Testis (tissue), 3 donors: Measurements from ENCODE around the gene ANO6. TPM values are rescaled to one million over a fixed set of nuclear protein-coding genes. Genes with fewer than 3 reads are reported as not detected.

Experiments used
- DNase-seq: peaks from one replicate; pipeline ENCODE4 v3.0.0-alpha.2; 2019
- H3K27ac ChIP-seq, 2 donors: fragments of 200-600 bp; sonication (generic); one replicate each; pipeline ENCODE4 v1.5.1; 2019
- H3K27me3 ChIP-seq: fragments of 200-600 bp; sonication (generic); one replicate; pipeline ENCODE4 v1.5.1; 2019
- H3K36me3 ChIP-seq: fragments of 200-600 bp; sonication (generic); one replicate; pipeline ENCODE4 v1.5.1; 2017; ENCODE audit warnings: low read depth; ENCODE audit errors: missing control alignments
- H3K4me1 ChIP-seq: fragments of 200-600 bp; sonication (generic); one replicate; pipeline ENCODE4 v1.5.1; 2019
- H3K4me3 ChIP-seq, 2 donors: fragments of 200-600 bp; sonication (generic); one replicate each; pipeline ENCODE4 v1.5.1; 2017 to 2019
- H3K9me3 ChIP-seq: fragments of 200-600 bp; sonication (generic); one replicate; pipeline ENCODE4 v1.5.1; 2017
- POLR2A ChIP-seq: fragments of 450-650 bp; IDR thresholded peaks from one replicate; pipeline ENCODE4 v1.6.1; 2017; ENCODE audit warnings: antibody characterized with exemption, mild to moderate bottlenecking, moderate library complexity
- WGBS, 2 donors: methylation state at CpG; one replicate each; pipeline ENCODE4 v1.1.5; 2018; 5-methylcytosine and 5-hydroxymethylcytosine counted together
- intact Hi-C: fragments of 100-400 bp; cut with DNase I; formaldehyde crosslinking; loops from one replicate; pipeline ENCODE4 v1.15.1; 2023; ENCODE audit warnings: low total_unique reads
- polyA plus RNA-seq: library from polyadenylated mRNA; stranded (reverse); fragments of 350-450 nt; fragmentation: Illumina TruSeq; extraction: RNeasy Lipid Tissue Mini Kit (QIAGEN cat#74804); gene quantifications from one replicate; pipeline ENCODE4 v1.2.3, GENCODE V29; 2014; ENCODE audit warnings: low read depth, low replicate concordance; ENCODE audit not compliant: insufficient read depth
- total RNA-seq, 2 donors: library from RNA; depleted of rRNA; stranded (reverse); fragments of >200 nt; gene quantifications; one replicate each; pipeline ENCODE4 v1.2.3, GENCODE V29; 2016
- TF ChIP-seq, protein P1 (sequence below), 3 experiments: fragments of 450-650 bp in 2 of 3; fragments of 200-600 bp in 1 of 3; sonication (generic) in 1 of 3; IDR thresholded peaks; one replicate each; pipeline ENCODE4 v1.5.1; 2016 to 2019; ENCODE audit warnings: antibody characterized with exemption in 3 of 3, mild to moderate bottlenecking in 2 of 3, moderate library complexity in 1 of 3

ANO6 gene
- total and polyA plus RNA-seq, 3 donors from 2014 or later = 33.1 to 75.7 (median 58.0) TPM

DNA sequence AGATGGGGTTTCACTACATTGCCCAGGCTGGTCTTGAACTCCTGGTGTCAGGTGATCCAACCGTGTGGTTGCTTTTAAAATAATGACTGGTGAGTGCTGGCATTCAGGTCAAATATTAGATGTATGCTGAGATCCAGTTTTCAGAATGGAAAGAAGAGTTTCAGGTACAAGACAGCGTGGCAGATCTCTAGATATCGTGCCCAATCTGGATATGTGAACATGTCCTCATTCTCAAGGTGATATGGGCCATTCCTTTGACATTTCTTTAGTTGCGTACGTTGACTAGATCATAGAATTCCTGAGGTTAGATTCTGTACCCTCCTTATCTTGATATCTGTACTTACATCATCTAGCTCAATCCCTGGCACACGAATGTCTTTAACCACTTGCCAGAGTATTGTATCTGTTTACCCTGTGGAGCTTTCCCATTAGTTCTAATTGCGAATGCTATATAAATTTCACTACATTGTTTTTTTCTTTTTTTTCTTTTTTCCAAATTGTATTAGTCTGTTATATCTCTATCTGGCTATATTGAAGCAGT is 80.2 kb downstream of the ANO6 start:
- H3K4me3 ChIP-seq = no peak overlapping the region
- H3K27ac ChIP-seq = no peak overlapping the region
- intact Hi-C loops = no loop called here
- H3K9me3 ChIP-seq = no peaks in the 10 kb centered on the region
- DNase-seq = no peak
- 67 to 70% methylated on average over 7 of the region's 7 CpGs for WGBS, 2 donors
- no peak for TF ChIP-seq POLR2A
- TF ChIP-seq, protein P1, sequence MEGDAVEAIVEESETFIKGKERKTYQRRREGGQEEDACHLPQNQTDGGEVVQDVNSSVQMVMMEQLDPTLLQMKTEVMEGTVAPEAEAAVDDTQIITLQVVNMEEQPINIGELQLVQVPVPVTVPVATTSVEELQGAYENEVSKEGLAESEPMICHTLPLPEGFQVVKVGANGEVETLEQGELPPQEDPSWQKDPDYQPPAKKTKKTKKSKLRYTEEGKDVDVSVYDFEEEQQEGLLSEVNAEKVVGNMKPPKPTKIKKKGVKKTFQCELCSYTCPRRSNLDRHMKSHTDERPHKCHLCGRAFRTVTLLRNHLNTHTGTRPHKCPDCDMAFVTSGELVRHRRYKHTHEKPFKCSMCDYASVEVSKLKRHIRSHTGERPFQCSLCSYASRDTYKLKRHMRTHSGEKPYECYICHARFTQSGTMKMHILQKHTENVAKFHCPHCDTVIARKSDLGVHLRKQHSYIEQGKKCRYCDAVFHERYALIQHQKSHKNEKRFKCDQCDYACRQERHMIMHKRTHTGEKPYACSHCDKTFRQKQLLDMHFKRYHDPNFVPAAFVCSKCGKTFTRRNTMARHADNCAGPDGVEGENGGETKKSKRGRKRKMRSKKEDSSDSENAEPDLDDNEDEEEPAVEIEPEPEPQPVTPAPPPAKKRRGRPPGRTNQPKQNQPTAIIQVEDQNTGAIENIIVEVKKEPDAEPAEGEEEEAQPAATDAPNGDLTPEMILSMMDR (IDR thresholded peaks at IDR 0.05) = no peak
- H3K4me1 ChIP-seq = no peaks in the 10 kb centered on the region
- H3K27me3 ChIP-seq = no peaks in the 10 kb centered on the region
- no peaks in the 10 kb centered on the region for H3K36me3 ChIP-seq

DNA sequence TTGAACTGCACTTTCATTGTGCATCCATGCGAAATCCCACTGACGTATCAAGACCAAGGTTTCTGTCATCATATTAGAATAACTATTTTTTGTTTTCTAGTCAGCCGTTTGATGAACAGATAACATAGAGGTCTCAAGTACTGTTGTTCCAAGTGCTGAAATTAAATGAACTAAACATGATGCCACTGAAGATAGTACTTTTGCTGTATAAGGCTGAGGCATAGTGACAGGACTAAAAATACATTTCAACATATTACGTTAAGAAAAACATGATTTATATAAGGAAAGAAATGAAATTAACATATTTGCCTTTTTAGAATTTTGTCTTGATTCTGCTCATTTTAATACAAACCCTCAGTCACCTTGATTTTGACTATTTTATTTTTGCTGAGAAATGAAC is 82.2 kb downstream of the ANO6 start:
- no peak overlapping the region for H3K4me3 ChIP-seq
- H3K27me3 ChIP-seq = no peaks in the 10 kb centered on the region
- intact Hi-C loops = no loop called here
- H3K4me1 ChIP-seq = no peaks in the 10 kb centered on the region
- 79 to 90% methylated on average over 4 of the region's 4 CpGs for WGBS, 2 donors
- H3K36me3 ChIP-seq = no peaks in the 10 kb centered on the region
- H3K9me3 ChIP-seq = no peaks in the 10 kb centered on the region
- no peak for DNase-seq
- H3K27ac ChIP-seq = no peak overlapping the region
- no peak for TF ChIP-seq POLR2A
- TF ChIP-seq, protein P1 (IDR thresholded peaks at IDR 0.05) = no peak

DNA sequence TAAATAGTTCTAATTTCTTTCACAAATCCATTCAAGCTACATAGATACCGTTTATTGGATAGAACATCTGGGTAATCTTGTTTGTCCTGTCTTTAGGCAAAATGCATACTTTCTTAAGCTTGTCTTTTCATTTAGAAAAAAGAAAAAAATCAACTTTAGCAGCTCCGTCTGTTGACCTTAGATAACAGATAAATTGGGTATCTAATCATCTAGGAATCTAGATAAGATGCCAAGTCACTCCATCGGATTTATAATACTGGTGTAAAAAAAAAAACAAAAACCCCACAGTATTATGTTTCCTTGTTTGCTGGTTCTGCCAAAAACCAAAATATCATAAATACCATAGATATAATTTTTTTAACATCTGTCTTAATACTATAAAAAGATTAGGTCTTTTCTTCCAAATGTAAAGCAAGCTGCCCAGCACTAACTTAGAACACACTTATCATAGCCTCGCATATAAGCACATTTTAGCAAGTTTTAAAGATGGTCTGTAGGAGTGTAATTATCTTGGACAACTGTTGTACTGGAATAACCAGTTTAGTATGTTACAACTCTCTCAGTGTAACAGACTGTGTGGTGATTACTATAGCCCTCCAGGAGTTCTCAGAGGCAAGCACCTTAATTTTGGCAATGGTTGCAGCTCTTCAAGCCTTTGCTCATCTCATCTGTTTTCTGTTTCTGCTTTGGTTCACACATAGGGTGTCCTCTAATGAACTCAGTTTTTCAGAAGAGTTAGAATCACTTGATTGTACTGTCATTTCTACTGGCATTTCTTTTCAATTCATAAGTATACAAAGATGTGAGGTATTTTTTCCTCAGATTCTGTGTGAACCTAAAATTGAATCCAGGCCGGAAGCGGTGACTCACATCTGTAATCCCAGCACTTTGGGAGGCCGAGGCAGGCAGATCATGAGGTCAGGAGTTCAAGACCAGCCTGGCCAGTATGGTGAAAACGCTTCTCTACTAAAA is 83.1 kb downstream of the ANO6 start:
- 56 to 61% methylated on average over 8 of the region's 8 CpGs for WGBS, 2 donors
- intact Hi-C loops = no loop called here
- Histone ChIP-seq H3K9me3 (no peaks in the 10 kb centered on the region), H3K4me3 (no peak overlapping the region), H3K36me3 (no peaks in the 10 kb centered on the region), H3K4me1 (peaks cover under 1% of the 10 kb centered on the region), H3K27me3 (no peaks in the 10 kb centered on the region), H3K27ac (no peak overlapping the region)
- no peak for DNase-seq
- TF ChIP-seq, protein P1 (IDR thresholded peaks at IDR 0.05) = no peak
- TF ChIP-seq POLR2A = no peak

DNA sequence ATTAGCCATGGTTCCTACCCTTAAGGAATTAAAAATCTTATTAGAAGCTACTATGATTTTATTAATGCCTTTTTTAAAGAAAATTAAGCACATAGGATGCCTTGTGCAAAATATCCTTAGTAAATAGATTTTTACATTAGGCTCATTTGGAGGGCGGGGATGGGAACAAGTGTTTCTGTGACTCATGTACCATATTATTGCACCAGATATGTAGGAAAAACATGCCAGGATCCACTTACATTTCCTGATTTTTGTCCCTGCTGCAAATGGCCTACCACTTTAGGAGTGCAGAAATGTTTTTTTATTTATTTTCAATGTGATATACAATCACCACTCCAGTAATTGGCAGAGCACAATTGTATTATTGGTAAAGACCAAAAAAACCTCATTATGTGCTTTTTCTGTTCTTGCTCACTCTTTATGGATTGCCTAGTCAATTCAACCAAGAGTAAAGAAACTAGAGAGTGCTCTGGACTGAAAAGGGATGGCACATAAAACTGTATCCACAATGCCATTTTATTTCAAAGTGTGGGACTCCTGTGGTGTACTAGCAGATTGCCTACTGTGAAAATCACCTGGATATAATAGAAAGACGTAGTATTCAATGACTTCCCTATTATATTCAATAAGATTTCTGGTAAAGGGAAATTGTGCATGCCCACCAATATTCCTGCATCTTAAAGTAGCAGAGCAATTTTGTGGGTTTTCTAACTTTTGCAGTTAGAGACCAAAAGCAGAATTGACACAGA is 86.9 kb downstream of the ANO6 start:
- WGBS, 2 donors = 89 to 92% methylated on average over 2 of the region's 2 CpGs
- intact Hi-C loops = no loop called here
- H3K27ac ChIP-seq = no peak overlapping the region

More for the DNA sequence above, 86.9 kb downstream of the ANO6 start:
- Histone ChIP-seq H3K4me1 (peaks cover 11% of the 10 kb centered on the region), H3K36me3 (no peaks in the 10 kb centered on the region), H3K27me3 (no peaks in the 10 kb centered on the region), H3K9me3 (no peaks in the 10 kb centered on the region), H3K4me3 (no peak overlapping the region)
- TF ChIP-seq, protein P1 (IDR thresholded peaks at IDR 0.05) = no peak
- TF ChIP-seq POLR2A = no peak
- no peak for DNase-seq
